IgD-negative memory B cell (primary cell): ENCODE results near the gene MAP3K1. TPM values are rescaled to one million over a fixed set of nuclear protein-coding genes. Genes with fewer than 3 reads are reported as not detected.
"Not testable (repeated sequence)": the region's sequence is repeated elsewhere in the genome, so short reads cannot be mapped to it uniquely, and the experiment has no call there.

Source experiments
- H3K27ac Mint-ChIP-seq, 3 donors: one replicate each; pipeline ENCODE4 v1.8.0; 2020 to 2022; ENCODE audit warnings: mild to moderate bottlenecking in 3 of 3, mixed read lengths in 3 of 3, moderate library complexity in 1 of 3
- H3K27me3 Mint-ChIP-seq: one replicate; pipeline ENCODE4 v1.8.0; 2021; ENCODE audit warnings: mixed read lengths
- H3K36me3 Mint-ChIP-seq: one replicate; pipeline ENCODE4 v1.8.0; 2020; ENCODE audit warnings: mild to moderate bottlenecking, mixed read lengths
- H3K4me1 Mint-ChIP-seq, 3 donors: one replicate each; pipeline ENCODE4 v1.8.0; 2020 to 2022; ENCODE audit warnings: mixed read lengths in 3 of 3, mild to moderate bottlenecking in 1 of 3
- H3K4me3 Mint-ChIP-seq, 4 donors: one replicate each; pipeline ENCODE4 v1.8.0; 2020 to 2022; ENCODE audit warnings: mild to moderate bottlenecking in 4 of 4, mixed read lengths in 4 of 4, moderate library complexity in 3 of 4
- H3K9me3 Mint-ChIP-seq, 3 donors: one replicate each; pipeline ENCODE4 v1.8.0; 2020 to 2021; ENCODE audit warnings: mixed read lengths in 3 of 3, mild to moderate bottlenecking in 1 of 3
- polyA plus RNA-seq: library from polyadenylated mRNA; unstranded; fragments of 300-500 nt; fragmentation: Illumina TruSeq; gene quantifications from one replicate; pipeline ENCODE4 v1.2.3, GENCODE V29; 2021

MAP3K1 gene
- 69.8 TPM for polyA plus RNA-seq

DNA sequence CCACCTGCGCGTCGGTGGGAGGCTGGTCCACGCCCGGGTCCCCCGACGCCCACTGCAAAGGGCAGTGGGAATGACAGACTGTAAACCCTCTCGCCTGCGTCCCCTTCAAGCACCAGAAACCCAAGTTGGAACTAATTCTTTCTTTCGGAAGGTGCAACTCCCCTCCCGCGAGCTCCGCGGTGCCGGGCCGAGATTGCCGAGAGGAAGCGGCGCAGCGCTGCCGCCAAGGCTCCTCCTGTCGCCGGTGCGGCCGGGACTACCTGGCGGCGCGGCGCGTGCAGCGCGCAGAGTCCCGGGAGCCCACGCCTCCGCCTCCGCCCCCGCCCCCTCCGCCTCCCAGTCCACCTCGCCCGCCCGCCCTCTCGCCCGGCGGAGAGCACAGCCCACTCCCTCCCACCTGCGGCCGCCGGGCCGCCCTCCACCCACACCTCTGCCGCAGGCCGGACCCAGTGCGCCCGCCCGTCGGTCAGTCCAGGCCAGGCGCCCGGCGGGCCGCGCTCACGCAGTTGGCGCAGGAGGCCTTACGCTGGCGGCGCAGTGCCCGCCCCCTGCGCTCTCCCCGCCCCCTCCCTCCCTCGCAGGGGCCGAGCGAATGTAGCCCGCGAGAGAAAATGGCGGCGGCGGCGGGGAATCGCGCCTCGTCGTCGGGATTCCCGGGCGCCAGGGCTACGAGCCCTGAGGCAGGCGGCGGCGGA, at the start of gene MAP3K1:
Gene MAP3K1 (plus strand): TSS at position 587 of the 695 bp plus-strand sequence. CDS start 25 bp downstream, at position 612.
- Mint-ChIP-seq H3K9me3 (no peaks in the 10 kb centered on the region), H3K27me3 (no peaks in the 10 kb centered on the region), H3K4me1 (peaks cover 23 to 33% (median 32%) of the 10 kb centered on the region in 3 donors), H3K36me3 (no peaks in the 10 kb centered on the region), H3K27ac (peak within 1 kb of the TSS; percentile 96 to 99 (median 98)), H3K4me3 (peak within 1 kb of the TSS; percentile 94 to 97 (median 96))

DNA sequence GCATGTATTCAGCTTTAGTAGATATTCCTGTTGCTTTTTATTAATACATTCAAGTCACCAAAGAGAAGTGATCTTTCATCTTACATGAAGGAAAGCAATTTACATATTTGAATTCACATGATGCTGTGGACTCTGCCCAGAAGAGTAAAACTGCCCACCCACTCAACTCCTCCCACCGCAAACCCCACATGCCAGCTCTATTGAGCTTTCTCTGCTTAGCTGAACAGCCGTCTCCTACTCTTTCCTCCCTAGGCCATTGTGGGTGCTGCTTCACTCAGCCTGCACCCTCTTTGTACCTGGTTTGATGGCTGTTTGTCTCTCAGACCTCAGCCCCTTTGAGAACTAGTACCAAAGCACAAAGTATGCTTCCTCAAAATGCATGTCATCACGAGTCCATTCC, 48.4 kb upstream of the MAP3K1 start:
- H3K4me1 Mint-ChIP-seq, result peaks cover 40 to 49% (median 48%) of the 10 kb centered on the region in 3 donors
- no peaks in the 10 kb centered on the region for H3K27me3 Mint-ChIP-seq
- H3K36me3 Mint-ChIP-seq, result no peaks in the 10 kb centered on the region
- no peaks in the 10 kb centered on the region for H3K9me3 Mint-ChIP-seq
- H3K4me3 Mint-ChIP-seq, result peak overlapping the region in 1 of 4 donors; percentile 41
- peak overlapping the region in 2 of 3 donors; percentile 4 to 21 for H3K27ac Mint-ChIP-seq

DNA sequence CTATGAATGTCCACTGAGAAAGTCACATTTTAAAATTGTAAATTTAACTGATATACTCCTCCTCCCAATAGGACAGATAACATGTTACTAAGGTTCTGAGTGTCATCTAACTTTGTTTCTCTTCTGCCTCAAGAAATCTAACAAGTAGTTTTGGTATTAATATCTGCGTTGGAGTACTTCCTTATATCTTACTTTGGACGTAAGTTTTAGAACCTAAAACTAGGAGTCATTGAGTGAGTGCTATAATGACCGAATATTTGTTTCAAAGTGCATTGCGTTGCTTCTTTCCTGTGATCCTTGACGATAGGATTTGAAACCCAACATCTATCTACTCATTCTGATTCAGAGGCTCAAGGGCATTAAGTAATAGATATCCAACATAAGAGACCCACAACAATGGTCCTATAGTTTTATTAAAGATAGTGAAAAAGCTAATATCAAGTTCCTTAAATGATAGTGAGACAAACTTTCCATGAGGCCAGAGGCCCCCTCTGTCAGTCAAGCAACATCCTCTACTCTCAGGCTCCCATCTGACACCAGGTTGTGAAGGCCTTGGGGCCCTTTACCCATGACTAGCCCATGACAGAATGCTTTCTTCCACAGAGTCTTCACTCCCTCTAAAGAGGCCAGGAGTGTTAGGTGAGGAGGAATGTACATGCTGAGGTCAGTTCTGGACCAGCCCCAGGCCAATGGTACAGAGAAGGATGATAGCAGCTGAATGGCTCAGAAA, 45.3 kb upstream of the MAP3K1 start:
- Mint-ChIP-seq H3K36me3 (peaks cover 3% of the 10 kb centered on the region), H3K27ac (no peak overlapping the region), H3K4me1 (peaks cover 32 to 35% (median 34%) of the 10 kb centered on the region in 3 donors), H3K9me3 (no peaks in the 10 kb centered on the region), H3K4me3 (no peak overlapping the region), H3K27me3 (no peaks in the 10 kb centered on the region)

DNA sequence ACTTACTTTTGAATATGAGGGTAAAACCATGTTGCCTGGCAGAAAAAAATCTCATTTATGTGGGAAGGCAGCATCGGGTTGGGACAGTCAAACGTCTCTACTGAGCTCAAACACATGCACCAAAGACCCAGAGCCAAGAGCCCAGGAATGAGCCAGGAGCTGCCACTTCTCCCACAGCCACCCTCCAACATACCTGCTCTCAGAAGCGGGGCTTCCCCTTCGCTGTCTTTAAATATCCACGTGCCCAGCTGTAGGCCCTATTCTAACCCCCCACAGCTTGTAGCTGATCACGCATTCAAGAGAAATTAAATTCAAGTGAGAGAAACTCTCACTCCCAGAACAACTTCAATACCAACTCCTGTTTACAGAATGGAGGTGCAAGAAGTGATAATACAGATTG, 42.6 kb upstream of the MAP3K1 start:
- no peaks in the 10 kb centered on the region for H3K27me3 Mint-ChIP-seq
- no peak overlapping the region for H3K4me3 Mint-ChIP-seq
- peaks cover 0 to 2% (median 0%) of the 10 kb centered on the region in 3 donors for H3K9me3 Mint-ChIP-seq
- H3K4me1 Mint-ChIP-seq, result peaks cover 17 to 21% (median 20%) of the 10 kb centered on the region in 3 donors
- no peak overlapping the region for H3K27ac Mint-ChIP-seq
- H3K36me3 Mint-ChIP-seq, result peaks cover 3% of the 10 kb centered on the region

DNA sequence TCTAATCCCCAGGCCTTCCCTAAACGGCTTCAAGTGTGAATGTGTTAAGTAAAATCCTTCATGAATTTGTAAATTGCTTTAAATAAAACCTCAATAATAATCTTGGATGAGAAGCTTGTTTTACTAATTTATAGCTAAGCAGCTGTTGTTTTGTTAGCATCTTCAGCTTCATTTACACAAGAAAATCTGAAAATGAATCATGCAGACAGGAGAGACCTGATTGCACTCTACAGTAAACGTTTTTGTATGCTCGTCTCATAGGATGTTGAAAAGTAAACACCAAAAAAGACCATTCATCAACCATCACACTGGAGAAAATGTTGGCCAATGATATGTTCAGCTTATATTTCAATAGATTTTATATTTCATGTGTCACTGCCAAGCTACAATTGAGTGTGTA, 40.4 kb upstream of the MAP3K1 start:
- H3K4me3 Mint-ChIP-seq, result no peak overlapping the region

DNA sequence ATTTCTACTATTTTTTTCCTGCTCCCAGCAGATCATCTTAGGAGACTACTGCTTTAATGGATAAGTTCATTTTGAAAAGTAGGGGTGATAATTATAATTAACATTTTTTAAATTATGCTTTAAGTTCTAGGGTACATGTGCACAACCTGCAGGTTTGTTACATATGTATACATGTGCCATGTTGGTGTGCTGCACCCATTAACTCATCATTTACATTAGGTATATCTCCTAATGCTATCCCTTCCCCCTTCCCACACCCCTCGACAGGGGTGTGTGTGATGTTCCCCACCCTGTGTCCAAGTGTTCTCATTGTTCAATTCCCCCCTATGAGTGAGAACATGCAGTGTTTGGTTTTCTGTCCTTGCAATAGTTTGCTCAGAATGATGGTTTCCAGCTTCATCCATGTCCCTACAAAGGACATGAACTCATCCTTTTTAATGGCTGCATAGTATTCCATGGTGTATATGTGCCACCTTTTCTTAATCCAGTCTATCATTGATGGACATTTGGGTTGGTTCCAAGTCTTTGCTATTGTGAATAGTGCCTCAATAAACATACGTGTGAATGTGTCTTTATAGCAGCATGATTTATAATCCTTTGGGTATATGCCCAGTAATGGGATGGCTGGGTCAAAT, 39.0 kb upstream of the MAP3K1 start:
- H3K4me1 Mint-ChIP-seq, result peaks cover 5 to 11% (median 9%) of the 10 kb centered on the region in 3 donors
- not testable (repeated sequence) for H3K27me3 Mint-ChIP-seq, H3K9me3 Mint-ChIP-seq, H3K36me3 Mint-ChIP-seq, H3K4me3 Mint-ChIP-seq, H3K27ac Mint-ChIP-seq

More for the DNA sequence above, 40.4 kb upstream of the MAP3K1 start:
- Mint-ChIP-seq H3K27me3 (no peaks in the 10 kb centered on the region), H3K27ac (peak overlapping the region in 1 of 3 donors; percentile 27), H3K9me3 (peaks cover 0 to 5% (median 0%) of the 10 kb centered on the region in 3 donors), H3K4me1 (peaks cover 12 to 14% (median 13%) of the 10 kb centered on the region in 3 donors), H3K36me3 (peaks cover 3% of the 10 kb centered on the region)

DNA sequence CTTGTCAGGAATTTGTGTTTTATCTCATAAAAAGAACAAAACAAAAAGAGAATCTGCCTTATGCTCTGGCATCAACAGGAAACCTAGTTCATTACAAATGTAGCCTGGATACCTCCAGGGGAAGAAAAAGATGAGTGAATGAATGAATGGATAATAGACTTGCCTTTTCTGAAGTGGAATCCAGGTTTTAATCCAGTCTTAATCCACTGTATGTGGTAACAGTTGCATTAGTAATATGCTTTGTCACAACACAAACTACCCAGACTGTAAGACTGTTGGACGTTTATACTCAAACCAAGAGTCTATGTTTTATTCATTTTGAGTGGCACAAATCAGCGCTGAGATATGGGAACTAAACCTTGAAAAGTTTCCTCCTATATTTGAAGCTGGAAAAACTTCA, 32.1 kb upstream of the MAP3K1 start:
- H3K4me3 Mint-ChIP-seq, result no peak overlapping the region
- no peak overlapping the region for H3K27ac Mint-ChIP-seq
- H3K36me3 Mint-ChIP-seq, result peaks cover 3% of the 10 kb centered on the region
- peaks cover 0 to 3% (median 0%) of the 10 kb centered on the region in 3 donors for H3K4me1 Mint-ChIP-seq
- no peaks in the 10 kb centered on the region for H3K27me3 Mint-ChIP-seq
- H3K9me3 Mint-ChIP-seq, result peaks cover 0 to 6% (median 4%) of the 10 kb centered on the region in 3 donors

DNA sequence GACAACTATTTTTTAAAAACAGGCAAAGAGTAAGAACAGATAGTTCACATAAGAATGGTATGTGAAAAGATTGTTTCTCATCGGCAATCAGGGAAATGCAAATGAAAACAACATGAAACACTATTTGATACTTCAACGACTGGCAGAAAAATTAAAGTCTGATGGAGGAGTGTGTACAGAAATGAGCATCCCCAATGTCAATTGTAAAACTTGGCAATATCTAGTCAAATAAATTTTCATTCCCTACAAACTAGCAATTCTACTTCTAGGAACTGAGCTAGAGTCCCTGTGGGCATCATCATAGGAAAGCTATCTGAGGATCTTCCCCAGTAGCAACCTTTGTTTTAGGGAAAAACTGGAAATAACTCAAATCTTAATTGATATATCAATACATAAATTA, 29.0 kb upstream of the MAP3K1 start:
- no peak overlapping the region for H3K27ac Mint-ChIP-seq
- peak overlapping the region in 1 of 4 donors; percentile 13 for H3K4me3 Mint-ChIP-seq
- H3K36me3 Mint-ChIP-seq, result no peaks in the 10 kb centered on the region
- H3K4me1 Mint-ChIP-seq, result peaks cover 0 to 3% (median under 1%) of the 10 kb centered on the region in 3 donors
- no peaks in the 10 kb centered on the region for H3K9me3 Mint-ChIP-seq
- no peaks in the 10 kb centered on the region for H3K27me3 Mint-ChIP-seq

DNA sequence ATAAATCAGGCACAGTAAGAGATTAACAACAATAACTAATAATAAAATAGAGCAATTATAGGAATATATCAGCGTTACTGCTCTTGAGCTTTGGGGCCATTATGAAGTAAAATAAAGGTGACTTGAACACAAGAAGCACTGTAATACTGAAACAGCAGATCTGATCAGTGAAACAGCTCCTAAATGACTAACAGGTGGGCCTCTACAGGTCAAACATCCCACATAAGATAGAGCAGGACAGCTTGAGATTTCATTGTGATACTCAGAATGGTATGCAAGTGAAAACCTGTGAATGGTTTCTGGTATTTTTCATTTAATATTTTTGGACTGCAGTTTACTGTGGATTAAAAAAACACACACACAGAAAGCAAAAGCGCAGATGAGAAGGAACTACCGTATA, 24.0 kb upstream of the MAP3K1 start:
- Mint-ChIP-seq H3K4me1 (peaks cover 3 to 9% (median 7%) of the 10 kb centered on the region in 3 donors), H3K9me3 (peaks cover 0 to 1% (median 0%) of the 10 kb centered on the region in 3 donors), H3K27me3 (no peaks in the 10 kb centered on the region), H3K4me3 (no peak overlapping the region), H3K36me3 (no peaks in the 10 kb centered on the region), H3K27ac (peak overlapping the region in 1 of 3 donors; percentile 51)

DNA sequence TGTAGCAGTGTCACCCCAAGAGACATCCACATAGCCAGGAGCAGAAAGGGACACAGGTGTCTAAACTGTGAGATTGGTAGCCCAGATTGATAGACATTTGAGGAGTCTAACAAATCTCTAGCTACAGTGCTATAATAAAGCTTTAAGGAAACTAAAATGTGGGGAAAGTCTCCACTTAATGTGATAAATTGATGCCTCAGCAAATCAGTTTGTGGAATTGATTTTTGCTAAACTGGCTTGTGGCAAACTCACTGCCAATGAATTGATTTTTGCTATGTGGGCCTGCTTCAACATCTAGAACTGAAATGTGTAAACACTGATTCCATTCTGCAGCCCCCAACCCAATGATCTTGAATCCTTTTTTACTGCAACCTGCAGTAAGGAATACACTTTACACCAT, 16.8 kb upstream of the MAP3K1 start:
- Mint-ChIP-seq H3K36me3 (no peaks in the 10 kb centered on the region), H3K4me1 (peaks cover 0 to 2% (median 0%) of the 10 kb centered on the region in 3 donors), H3K27me3 (no peaks in the 10 kb centered on the region), H3K4me3 (no peak overlapping the region), H3K27ac (no peak overlapping the region), H3K9me3 (peaks cover 0 to 1% (median 0%) of the 10 kb centered on the region in 3 donors)

DNA sequence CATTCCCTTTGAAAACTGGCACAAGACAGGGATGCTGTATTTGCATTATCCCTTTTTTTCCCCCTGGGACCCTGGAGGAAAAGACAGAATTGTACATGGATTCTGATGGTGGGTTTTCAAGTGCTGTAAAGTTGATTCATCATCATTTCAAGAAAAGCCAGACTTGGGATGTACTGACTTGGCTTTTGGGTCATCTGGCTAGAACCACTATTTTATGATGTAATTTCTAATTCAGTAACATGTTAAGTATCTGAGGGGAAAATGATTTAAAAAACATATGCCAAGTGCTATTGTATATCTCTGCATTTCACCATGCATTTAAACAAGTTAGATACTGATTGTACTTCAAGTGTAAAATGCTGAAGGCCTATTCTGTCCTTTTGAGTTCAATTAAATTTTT, 15.2 kb upstream of the MAP3K1 start:
- peaks cover 0 to 2% (median 0%) of the 10 kb centered on the region in 3 donors for H3K4me1 Mint-ChIP-seq
- H3K27me3 Mint-ChIP-seq, result no peaks in the 10 kb centered on the region
- H3K27ac Mint-ChIP-seq, result no peak overlapping the region
- no peak overlapping the region for H3K4me3 Mint-ChIP-seq
- no peaks in the 10 kb centered on the region for H3K9me3 Mint-ChIP-seq
- no peaks in the 10 kb centered on the region for H3K36me3 Mint-ChIP-seq

DNA sequence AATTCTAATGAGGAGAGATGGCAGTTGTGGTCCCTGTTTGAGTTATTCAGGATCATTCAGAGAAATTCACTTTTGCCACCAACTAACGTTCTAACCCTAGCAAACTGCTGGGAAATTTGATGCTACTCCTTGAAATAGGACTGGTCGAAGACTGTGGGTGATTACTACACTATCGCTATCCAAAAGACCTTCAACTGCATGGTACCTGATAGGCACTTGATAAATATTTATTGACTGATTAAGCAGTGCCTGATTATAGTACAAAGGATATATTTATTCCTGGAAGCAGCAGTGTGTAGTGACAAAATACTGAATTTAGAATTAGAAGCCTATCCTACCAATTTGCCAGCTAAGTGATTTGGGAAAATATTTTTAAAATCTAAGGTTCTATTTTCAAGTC, 14.1 kb upstream of the MAP3K1 start:
- Mint-ChIP-seq H3K4me1 (no peaks in the 10 kb centered on the region), H3K36me3 (no peaks in the 10 kb centered on the region), H3K4me3 (no peak overlapping the region), H3K27me3 (no peaks in the 10 kb centered on the region), H3K27ac (no peak overlapping the region), H3K9me3 (no peaks in the 10 kb centered on the region)

DNA sequence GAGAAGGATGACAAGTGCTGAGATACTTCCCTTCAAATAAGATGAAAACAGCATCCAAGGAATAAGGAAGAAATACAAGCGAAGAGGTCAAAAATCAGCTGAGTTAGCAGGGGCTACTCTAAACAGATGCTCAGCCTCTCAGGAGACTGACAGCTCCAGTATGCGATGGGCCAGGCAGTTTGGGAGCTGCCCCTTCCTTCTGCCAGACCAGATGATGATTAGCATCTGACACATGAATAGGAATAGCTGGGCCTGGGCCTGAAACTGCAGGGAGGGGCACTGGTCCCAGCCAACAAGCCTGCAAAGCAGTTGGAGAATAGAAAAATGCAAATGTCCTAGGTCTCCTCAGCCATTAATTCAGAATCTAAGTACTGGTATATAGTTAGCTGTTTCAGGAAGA, 13.1 kb upstream of the MAP3K1 start:
- H3K27ac Mint-ChIP-seq, result no peak overlapping the region
- no peaks in the 10 kb centered on the region for H3K4me1 Mint-ChIP-seq
- H3K27me3 Mint-ChIP-seq, result no peaks in the 10 kb centered on the region
- H3K36me3 Mint-ChIP-seq, result no peaks in the 10 kb centered on the region
- H3K4me3 Mint-ChIP-seq, result peak overlapping the region in 1 of 4 donors; percentile 37
- no peaks in the 10 kb centered on the region for H3K9me3 Mint-ChIP-seq

DNA sequence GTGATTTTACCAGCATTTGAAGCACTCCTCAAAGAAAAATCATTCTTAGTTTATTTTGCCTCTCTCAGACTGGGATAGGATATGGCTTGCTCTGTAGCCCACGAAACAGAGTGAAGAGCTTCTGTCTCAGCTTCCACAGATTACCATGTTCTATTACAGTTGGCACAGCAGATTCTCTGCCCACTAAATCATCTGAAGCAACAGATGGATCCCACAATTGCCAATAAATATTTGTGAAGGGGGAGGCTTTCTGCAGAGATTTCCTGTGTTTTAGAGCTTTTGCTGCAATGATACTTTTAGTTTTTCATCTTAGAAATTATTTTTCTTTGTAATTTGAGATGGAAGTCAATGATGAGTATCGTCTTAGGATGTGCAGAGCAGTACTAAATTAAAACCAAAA, 12.3 kb upstream of the MAP3K1 start:
- Mint-ChIP-seq H3K9me3 (no peaks in the 10 kb centered on the region), H3K27me3 (no peaks in the 10 kb centered on the region), H3K36me3 (no peaks in the 10 kb centered on the region), H3K27ac (no peak overlapping the region), H3K4me1 (no peaks in the 10 kb centered on the region), H3K4me3 (no peak overlapping the region)

DNA sequence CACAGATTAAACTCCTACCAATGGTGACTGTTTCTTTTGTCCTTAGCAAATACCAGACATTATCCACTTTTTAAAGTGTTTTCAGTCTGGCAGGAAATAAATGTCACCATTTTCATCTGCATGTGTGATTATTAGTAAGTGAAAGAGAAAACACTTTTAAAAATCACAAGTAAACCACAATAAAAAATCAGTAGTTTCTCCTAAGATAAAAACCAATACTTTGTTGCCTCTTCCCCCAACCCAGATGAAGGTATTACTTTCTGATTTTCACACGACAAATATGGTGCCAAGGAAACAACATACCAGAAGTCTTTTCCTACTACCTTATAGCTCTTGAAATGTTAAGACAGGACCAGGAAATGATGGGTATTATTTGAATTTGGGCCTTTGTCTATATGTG, 11.5 kb upstream of the MAP3K1 start:
- H3K27ac Mint-ChIP-seq, result no peak overlapping the region

More for the DNA sequence above, 11.5 kb upstream of the MAP3K1 start:
- no peaks in the 10 kb centered on the region for H3K9me3 Mint-ChIP-seq
- no peaks in the 10 kb centered on the region for H3K4me1 Mint-ChIP-seq
- H3K27me3 Mint-ChIP-seq, result no peaks in the 10 kb centered on the region
- no peak overlapping the region for H3K4me3 Mint-ChIP-seq
- peaks cover 3% of the 10 kb centered on the region for H3K36me3 Mint-ChIP-seq
